H9 (cell line): Measurements from ENCODE around the gene CDIPT. TPM values are rescaled to one million over a fixed set of nuclear protein-coding genes. Genes with fewer than 3 reads are reported as not detected.
A peak's percentile ranks its signal among the peaks of the same experiment; 100 is the strongest.

Experiments used
- DNase-seq: peaks from one replicate; pipeline ENCODE4 v3.0.0-alpha.2; 2017
- H2AFZ ChIP-seq: one replicate; pipeline ENCODE4 v1.6.1; 2013; ENCODE audit warnings: mild to moderate bottlenecking, low read length, control low read depth, moderate library complexity
- H2AK5ac ChIP-seq: 2 replicates; pipeline ENCODE4 v1.6.1; 2013; ENCODE audit warnings: low read length, control low read depth, mixed read lengths; ENCODE audit not compliant: insufficient read length
- H2BK120ac ChIP-seq: one replicate; pipeline ENCODE4 v1.6.1; 2013; ENCODE audit warnings: low read depth, mild to moderate bottlenecking, low read length, control low read depth, inconsistent platforms; ENCODE audit not compliant: poor library complexity, severe bottlenecking
- H2BK12ac ChIP-seq: 2 replicates; pipeline ENCODE4 v1.6.1; 2013; ENCODE audit warnings: low read length, control low read depth, mixed read lengths, low read depth; ENCODE audit not compliant: insufficient read length
- H2BK15ac ChIP-seq: 2 replicates; pipeline ENCODE4 v1.6.1; 2013; ENCODE audit warnings: low read depth, low read length, control low read depth
- H2BK20ac ChIP-seq: one replicate; pipeline ENCODE4 v1.6.1; 2013; ENCODE audit warnings: low read depth, mild to moderate bottlenecking, low read length, control low read depth, inconsistent platforms; ENCODE audit not compliant: poor library complexity, severe bottlenecking
- H2BK5ac ChIP-seq: 2 replicates; pipeline ENCODE4 v1.6.1; 2013; ENCODE audit warnings: low read length, control low read depth, mixed read lengths; ENCODE audit not compliant: insufficient read length
- H3K14ac ChIP-seq: 2 replicates; pipeline ENCODE4 v1.6.1; 2013; ENCODE audit warnings: low read length, control low read depth; ENCODE audit not compliant: insufficient read depth
- H3K18ac ChIP-seq: 2 replicates; pipeline ENCODE4 v1.6.1; 2013; ENCODE audit warnings: low read depth, mild to moderate bottlenecking, mixed read lengths, low read length, control low read depth; ENCODE audit not compliant: insufficient read length
- H3K23ac ChIP-seq: 2 replicates; pipeline ENCODE4 v1.6.1; 2013; ENCODE audit warnings: low read length, control low read depth, mixed read lengths, low read depth; ENCODE audit not compliant: insufficient read length
- H3K23me2 ChIP-seq: 2 replicates; pipeline ENCODE4 v1.6.1; 2013; ENCODE audit warnings: low read depth, mild to moderate bottlenecking, mixed read lengths, low read length, control low read depth; ENCODE audit not compliant: insufficient read length, poor library complexity, severe bottlenecking
- H3K27ac ChIP-seq: 2 replicates; pipeline ENCODE4 v1.5.1; 2013; ENCODE audit warnings: low read length, control low read depth, mixed read lengths, low read depth; ENCODE audit not compliant: insufficient read length
- H3K27me3 ChIP-seq: 2 replicates; pipeline ENCODE4 v1.6.1; 2013; ENCODE audit warnings: low read length, control low read depth, inconsistent platforms; ENCODE audit not compliant: insufficient read depth
- H3K4ac ChIP-seq: 2 replicates; pipeline ENCODE4 v1.6.1; 2013; ENCODE audit warnings: low read depth, mild to moderate bottlenecking, control low read depth, inconsistent platforms, low read length, moderate library complexity
- H3K4me1 ChIP-seq: 2 replicates; pipeline ENCODE4 v1.6.1; 2013; ENCODE audit warnings: low read length, control low read depth, inconsistent platforms; ENCODE audit not compliant: insufficient read depth
- H3K4me2 ChIP-seq: 2 replicates; pipeline ENCODE4 v1.6.1; 2013; ENCODE audit warnings: low read length, control low read depth, mixed read lengths; ENCODE audit not compliant: insufficient read length, insufficient read depth
- H3K56ac ChIP-seq: 2 replicates; pipeline ENCODE4 v1.6.1; 2013; ENCODE audit warnings: low read depth, mild to moderate bottlenecking, mixed read lengths, low read length, control low read depth; ENCODE audit not compliant: insufficient read length
- H3K79me1 ChIP-seq: 2 replicates; pipeline ENCODE4 v1.6.1; 2013; ENCODE audit warnings: low read depth, mild to moderate bottlenecking, moderate library complexity, low read length, control low read depth, inconsistent platforms; ENCODE audit not compliant: insufficient read depth, poor library complexity, severe bottlenecking
- H3K79me2 ChIP-seq: 2 replicates; pipeline ENCODE4 v1.6.1; 2013; ENCODE audit warnings: low read length, control low read depth, inconsistent platforms; ENCODE audit not compliant: insufficient read depth
- H3K9ac ChIP-seq: 2 replicates; pipeline ENCODE4 v1.6.1; 2013; ENCODE audit warnings: low read length, control low read depth, mixed read lengths; ENCODE audit not compliant: insufficient read length; ENCODE audit errors: extremely low read depth
- H3K9me3 ChIP-seq: one replicate; pipeline ENCODE4 v1.6.1; 2013; ENCODE audit warnings: low read depth, low read length, inconsistent platforms; ENCODE audit not compliant: control insufficient read depth
- H3T11ph ChIP-seq: one replicate; pipeline ENCODE4 v1.6.1; 2013; ENCODE audit warnings: mild to moderate bottlenecking, low read length, control low read depth, inconsistent platforms
- H4K20me1 ChIP-seq: one replicate; pipeline ENCODE4 v1.6.1; 2013; ENCODE audit not compliant: control insufficient read depth, insufficient read length, insufficient read depth
- H4K5ac ChIP-seq: 2 replicates; pipeline ENCODE4 v1.6.1; 2013; ENCODE audit warnings: low read depth, mild to moderate bottlenecking, mixed read lengths, low read length, control low read depth; ENCODE audit not compliant: insufficient read length
- H4K8ac ChIP-seq: replicated peaks from 2 replicates; pipeline ENCODE4 v1.6.1; 2013; ENCODE audit warnings: low read length, control low read depth, mixed read lengths, low read depth; ENCODE audit not compliant: insufficient read length
- H4K91ac ChIP-seq: 2 replicates; pipeline ENCODE4 v1.6.1; 2013; ENCODE audit warnings: low read depth, mild to moderate bottlenecking, moderate library complexity, mixed read lengths, low read length, control low read depth; ENCODE audit not compliant: insufficient read length
- H3K27ac Mint-ChIP-seq, 3 experiments: 2 replicates in 2 of 3; 3 replicates in 1 of 3; pipeline ENCODE4 v1.8.0; 2020 to 2021; ENCODE audit warnings: mixed read lengths in 3 of 3, mild to moderate bottlenecking in 1 of 3, moderate library complexity in 1 of 3
- H3K27me3 Mint-ChIP-seq: 2 replicates; pipeline ENCODE4 v1.8.0; 2021; ENCODE audit warnings: low read depth, mild to moderate bottlenecking, moderate library complexity, mixed read lengths
- H3K36me3 Mint-ChIP-seq, 3 experiments: 2 replicates in 2 of 3; 3 replicates in 1 of 3; pipeline ENCODE4 v1.8.0; 2020 to 2021; ENCODE audit warnings: low read depth in 3 of 3, mixed read lengths in 3 of 3; ENCODE audit not compliant: insufficient read depth in 1 of 3
- H3K4me1 Mint-ChIP-seq, 2 experiments: 2 replicates each; pipeline ENCODE4 v1.8.0; 2020; ENCODE audit warnings: mixed read lengths in 2 of 2
- H3K4me3 Mint-ChIP-seq, 2 experiments: 2 replicates in 1 of 2; 3 replicates in 1 of 2; pipeline ENCODE4 v1.8.0; 2020 to 2021; ENCODE audit warnings: mild to moderate bottlenecking in 2 of 2, mixed read lengths in 2 of 2, moderate library complexity in 1 of 2
- H3K9me3 Mint-ChIP-seq, 2 experiments: 2 replicates in 1 of 2; 3 replicates in 1 of 2; pipeline ENCODE4 v1.8.0; 2020; ENCODE audit warnings: mild to moderate bottlenecking in 2 of 2, mixed read lengths in 2 of 2, moderate library complexity in 1 of 2
- CTCF ChIP-seq: fragments of 200-600 bp; sonication (generic); conservative IDR thresholded peaks from 3 replicates; pipeline ENCODE4 v1.8.0; 2021; ENCODE audit warnings: antibody characterized with exemption, mild to moderate bottlenecking
- WGBS: extraction: QIAGEN DNeasy Blood & Tissue Kit; methylation state at CpG from one replicate; pipeline ENCODE4 v1.1.7; 2013; ENCODE audit warnings: missing lambda C conversion rate, low lambda C conversion rate, mixed read lengths; ENCODE audit not compliant: insufficient read length; ENCODE audit errors: extremely low coverage; 5-methylcytosine and 5-hydroxymethylcytosine counted together
- total RNA-seq: library from RNA; stranded (reverse); gene quantifications from 2 replicates; pipeline ENCODE4 v1.2.1, GENCODE V29; 2021

CDIPT gene
- total RNA-seq, 1 experiment from 2014 or later = 70.6 TPM

GRCh38 chr16:29816694-29817441 is 46.2 kb downstream of the CDIPT start:
- no peak overlapping the region for H2AK5ac ChIP-seq
- no CpG with 5 or more reads among the region's 37 CpGs for WGBS

More at GRCh38 chr16:29816694-29817441, 46.2 kb downstream of the CDIPT start:
- H4K20me1 ChIP-seq = no peaks in the 10 kb centered on the region
- H4K8ac ChIP-seq = no peak overlapping the region
- no peak overlapping the region for H4K5ac ChIP-seq
- peak overlapping the region; percentile 19 for H3K18ac ChIP-seq
- H3K9me3 ChIP-seq = no peaks in the 10 kb centered on the region
- no peak overlapping the region for H2BK15ac ChIP-seq
- Mint-ChIP-seq H3K4me3 (peak overlapping the region; percentile 93 to 96), H3K36me3 (peaks cover 24 to 38% (median 35%) of the 10 kb centered on the region in 3 experiments), H3K27ac (peak overlapping the region; percentile 85 to 95 (median 89)), H3K9me3 (no peaks in the 10 kb centered on the region; a peak in 1 of 5 replicates), H3K27me3 (no peaks in the 10 kb centered on the region; the same call in none of the 2 replicates), H3K4me1 (peaks cover 52 to 58% of the 10 kb centered on the region in 2 experiments)
- no peak overlapping the region for H3K4ac ChIP-seq
- H3K14ac ChIP-seq = peak overlapping the region; percentile 22; the same call in 1 of the 2 replicates
- no peaks in the 10 kb centered on the region; the same call in 1 of the 2 replicates for H3K79me2 ChIP-seq
- H2AFZ ChIP-seq = no peak overlapping the region
- H3K27ac ChIP-seq = no peak overlapping the region
- H3K9ac ChIP-seq = peak overlapping the region; percentile 58
- no peaks in the 10 kb centered on the region for H3K79me1 ChIP-seq
- no peaks in the 10 kb centered on the region for H3K27me3 ChIP-seq
- H3T11ph ChIP-seq = no peak overlapping the region
- H2BK5ac ChIP-seq = no peak overlapping the region
- TF ChIP-seq CTCF = peak; percentile 42; the same call in 2 of the 3 replicates
- H2BK120ac ChIP-seq = no peak overlapping the region
- peaks cover 6% of the 10 kb centered on the region; the same call in 1 of the 2 replicates for H3K4me1 ChIP-seq
- H3K56ac ChIP-seq = no peak overlapping the region
- H2BK20ac ChIP-seq = no peak overlapping the region
- H2BK12ac ChIP-seq = no peak overlapping the region
- no peak overlapping the region for H3K23ac ChIP-seq
- H3K4me2 ChIP-seq = peak overlapping the region; percentile 59
- H3K23me2 ChIP-seq = peaks cover 29% of the 10 kb centered on the region
- DNase-seq = peak; percentile 67
- H4K91ac ChIP-seq = no peak overlapping the region
